GM21526 (cell line): ENCODE measurements around the gene CST7.

ENCODE experiments used
- ATAC-seq: cut with Tn5 transposase; IDR thresholded peaks from one replicate; pipeline ENCODE4 v1.9.1; 2021; ENCODE audit warnings: moderate library complexity; ENCODE audit not compliant: unreplicated experiment, low FRiP score

Gene CST7

GRCh38 chr20:24950128-24950835 lies 1.2 kb downstream of the CST7 start:
- ATAC-seq = no peak

GRCh38 chr20:24950836-24951525 lies 1.9 kb downstream of the CST7 start:
- no peak for ATAC-seq

GRCh38 chr20:24951536-24952083 lies 2.5 kb downstream of the CST7 start:
- ATAC-seq = no peak

GRCh38 chr20:24952376-24953208 lies 3.5 kb downstream of the CST7 start:
- no peak for ATAC-seq

- ATAC-seq = no peak
These were observed 4.1 kb downstream of the CST7 start for GRCh38 chr20:24953209-24953575.

- no peak for ATAC-seq
These were observed 4.6 kb downstream of the CST7 start for GRCh38 chr20:24953621-24954133.

GRCh38 chr20:24954151-24954550 lies 5.1 kb downstream of the CST7 start:
- ATAC-seq = no peak

GRCh38 chr20:24954566-24954965 lies 5.5 kb downstream of the CST7 start:
- ATAC-seq = no peak

GRCh38 chr20:24955045-24955444 lies 6.0 kb downstream of the CST7 start:
- ATAC-seq = no peak

GRCh38 chr20:24956001-24956841 lies 7.2 kb downstream of the CST7 start:
- no peak for ATAC-seq

GRCh38 chr20:24957326-24958016 lies 8.4 kb downstream of the CST7 start:
- ATAC-seq = no peak

GRCh38 chr20:24958506-24959385 lies 9.7 kb downstream of the CST7 start:
- ATAC-seq = no peak

GRCh38 chr20:24959591-24960301 lies 10.7 kb downstream of the CST7 start:
- ATAC-seq = no peak

- no peak for ATAC-seq
These were observed 11.3 kb downstream of the CST7 start for GRCh38 chr20:24960302-24960801.

GRCh38 chr20:24960861-24961260 lies 11.8 kb downstream of the CST7 start:
- no peak for ATAC-seq

GRCh38 chr20:24961384-24962181 lies 12.5 kb downstream of the CST7 start:
- ATAC-seq = no peak

- no peak for ATAC-seq
These were observed 13.1 kb downstream of the CST7 start for GRCh38 chr20:24962182-24962492.
